HepG2 (cell line): Measurements from ENCODE around the gene RPUSD3. TPM values are rescaled to one million over a fixed set of nuclear protein-coding genes. Genes with fewer than 3 reads are reported as not detected.

ENCODE experiments used
- ATAC-seq: fragments of 200-7000 bp; cut with Tn5 transposase; 3 replicates; pipeline ENCODE4 v1.9.1; 2020; ENCODE audit warnings: mild to moderate bottlenecking, moderate library complexity
- BruUV-seq: library from RNA; stranded (reverse); fragments of 400-500 nt; replicated peaks from 2 replicates; lab custom pipeline; 2021; lab: Mats Ljungman, UMichigan
- CTCF ChIA-PET: fragments of 300-600 bp; formaldehyde crosslinking; extraction: SDS; loops from one replicate; lab custom pipeline; 2021; ENCODE audit warnings: low total read pairs, inconsistent platforms, low intra/inter-chr PET ratio; lab: Yijun Ruan, JAX
- POLR2A ChIA-PET: fragments of 350-600 bp; sonication (Branson Sonifier 250); formaldehyde crosslinking; loops from one replicate; lab custom pipeline; 2020; ENCODE audit warnings: antibody characterized with exemption, inconsistent platforms; lab: Yijun Ruan, JAX
- DNase-seq: peaks from one replicate; pipeline ENCODE4 v3.0.0-alpha.2; 2015; ENCODE audit warnings: low spot score
- FAIRE-seq: peaks from 3 replicates; lab custom pipeline; 2011; peaks lifted over from hg19 to GRCh38; lab: Jason Lieb, UNC
- H2AFZ ChIP-seq: one replicate; pipeline ENCODE4 v1.6.1; 2011; ENCODE audit warnings: low read length, inconsistent platforms
- H3K27ac ChIP-seq: fragments of 300-600 bp; 3 replicates; pipeline ENCODE4 v1.8.0; 2011; ENCODE audit warnings: mixed run types, mild to moderate bottlenecking, mixed read lengths, low read length, inconsistent platforms; ENCODE audit not compliant: insufficient read depth; ENCODE audit errors: extremely low read length
- H3K27me3 ChIP-seq, 2 experiments: fragments of 200-600 bp in 1 of 2; 2 replicates in 1 of 2; 3 replicates in 1 of 2; pipeline versions ENCODE4 v1.6.0 to v1.8.0; 2011; ENCODE audit warnings: low read length in 2 of 2, mild to moderate bottlenecking in 2 of 2, moderate library complexity in 2 of 2, inconsistent platforms in 1 of 2; ENCODE audit not compliant: insufficient read depth in 2 of 2, control insufficient read depth in 1 of 2
- H3K36me3 ChIP-seq, 2 experiments: fragments of 200-600 bp in 1 of 2; replicated peaks in 1 of 2; 2 replicates in 1 of 2; 3 replicates in 1 of 2; pipeline versions ENCODE4 v1.5.1 to v1.8.0; 2011; ENCODE audit warnings: low read length in 2 of 2, inconsistent platforms in 1 of 2; ENCODE audit not compliant: insufficient read depth in 2 of 2, control insufficient read depth in 1 of 2
- H3K4me1 ChIP-seq: 2 replicates; pipeline ENCODE4 v1.5.1; 2012; ENCODE audit warnings: low read length, inconsistent platforms; ENCODE audit not compliant: insufficient read depth
- H3K4me2 ChIP-seq: 2 replicates; pipeline ENCODE4 v1.6.0; 2011; ENCODE audit warnings: low read depth, low read length, inconsistent platforms
- H3K4me3 ChIP-seq, 3 experiments: fragments of 200-600 bp in 1 of 3; sonication (generic), shearing (Covaris generic) in 1 of 3; replicated peaks in 1 of 3; 2 replicates each; pipeline ENCODE4 v1.5.1; 2011 to 2016; ENCODE audit warnings: low read length in 3 of 3, inconsistent platforms in 2 of 3, low read depth in 2 of 3, mild to moderate bottlenecking in 2 of 3, control low read depth in 1 of 3, mixed read lengths in 1 of 3; ENCODE audit not compliant: insufficient read depth in 1 of 3
- H3K79me2 ChIP-seq: one replicate; pipeline ENCODE4 v1.6.1; 2011; ENCODE audit warnings: low read length, inconsistent platforms; ENCODE audit not compliant: insufficient read depth
- H3K9ac ChIP-seq: 2 replicates; pipeline ENCODE4 v1.6.0; 2011; ENCODE audit warnings: mild to moderate bottlenecking, low read depth, low read length, inconsistent platforms; ENCODE audit not compliant: insufficient read depth
- H3K9me3 ChIP-seq: 2 replicates; pipeline ENCODE4 v1.5.1; 2012; ENCODE audit warnings: mild to moderate bottlenecking, low read length
- H4K20me1 ChIP-seq: 2 replicates; pipeline ENCODE4 v1.6.0; 2011; ENCODE audit warnings: inconsistent platforms, mild to moderate bottlenecking, low read length, moderate library complexity; ENCODE audit not compliant: insufficient read depth
- CBX2 ChIP-seq, 2 experiments: fragments of 200-600 bp in 1 of 2; sonication (generic); formaldehyde crosslinking in 1 of 2; IDR thresholded peaks; 2 replicates each; pipeline versions ENCODE4 v1.7.0 to v1.8.1; 2018 to 2022; ENCODE audit warnings: low read depth in 2 of 2, low read length in 1 of 2, mild to moderate bottlenecking in 1 of 2, missing genetic modification reagents in 1 of 2
- FUBP1 ChIP-seq: sonication (generic); formaldehyde crosslinking; IDR thresholded peaks from 2 replicates; pipeline ENCODE4 v1.5.1; 2020; ENCODE audit warnings: missing genetic modification reagents, mild to moderate bottlenecking, borderline replicate concordance
- GATA4 ChIP-seq: sonication (generic); IDR thresholded peaks from 2 replicates; pipeline ENCODE4 v1.6.1; 2016; ENCODE audit warnings: antibody characterized with exemption, low read depth, borderline replicate concordance
- IKZF1 ChIP-seq: fragments of 450-650 bp; IDR thresholded peaks from 2 replicates; pipeline ENCODE4 v1.7.1; 2016
- MXD1 ChIP-seq: sonication (generic); formaldehyde crosslinking; IDR thresholded peaks from 2 replicates; pipeline ENCODE4 v1.4.0; 2020; ENCODE audit warnings: mild to moderate bottlenecking, missing genetic modification reagents
- PRDM15 ChIP-seq: sonication (generic); formaldehyde crosslinking; IDR thresholded peaks from 2 replicates; pipeline ENCODE4 v1.4.0; 2020; ENCODE audit warnings: missing genetic modification reagents
- ZFP62 ChIP-seq: sonication (generic); formaldehyde crosslinking; IDR thresholded peaks from 2 replicates; pipeline ENCODE4 v1.4.0; 2020; ENCODE audit warnings: missing genetic modification reagents
- ZNF282 ChIP-seq: fragments of 450-650 bp; IDR thresholded peaks from 2 replicates; pipeline ENCODE4 v1.6.1; 2018; ENCODE audit not compliant: partially characterized antibody
- ZNF512B ChIP-seq: sonication (generic); formaldehyde crosslinking; IDR thresholded peaks from 2 replicates; pipeline ENCODE4 v1.5.1; 2020; ENCODE audit warnings: missing genetic modification reagents, mild to moderate bottlenecking, borderline replicate concordance
- WGBS: methylation state at CpG from one replicate; pipeline ENCODE4 v1.1.6; 2017; ENCODE audit warnings: low lambda C conversion rate; 5-methylcytosine and 5-hydroxymethylcytosine counted together
- in situ Hi-C: cut with HindIII; loops from 2 replicates; pipeline ENCODE4 v1.10.0; 2017; ENCODE audit warnings: low pct_unique_long_range_greater_than_20kb; ENCODE audit not compliant: extremely low pct_ligation_motif_present
- intact Hi-C: fragments of 100-400 bp; cut with micrococcal nuclease; formaldehyde crosslinking; loops from one replicate; pipeline ENCODE4 v1.10.0; 2022; ENCODE audit not compliant: unreplicated experiment
- polyA plus RNA-seq, 8 experiments: library from polyadenylated mRNA; depleted of rRNA in 3 of 8; stranded (reverse) in 7 of 8; unstranded in 1 of 8; fragments of >200 nt; fragmentation: Illumina TruSeq in 4 of 8; extraction: Trizol in 4 of 8; gene quantifications; 2 replicates each; pipeline versions ENCODE4 v1.2.1 to v1.2.3, GENCODE V29; 2011 to 2016; ENCODE audit warnings: low read depth in 4 of 8, missing spikeins in 1 of 8, mixed read lengths in 1 of 8; ENCODE audit not compliant: insufficient read depth in 1 of 8
- total RNA-seq, 5 experiments: library from RNA; depleted of rRNA; stranded (reverse); fragments of >200 nt; fragmentation: Illumina TruSeq; extraction: Trizol; gene quantifications; 2 replicates each; pipeline ENCODE4 v1.2.3, GENCODE V29; 2016; ENCODE audit warnings: low read depth in 1 of 5

Gene RPUSD3
- total and polyA plus RNA-seq, 2 of the 13 experiments (the other 11 are each of a cell fraction or from before 2014, with no cell fraction given): 32.1 to 48.7 TPM

GRCh38 chr3:9838856-9839255 is 5.0 kb downstream of the RPUSD3 start:
- Histone ChIP-seq H3K36me3 (peaks cover 11 to 39% of the 10 kb centered on the region in 2 experiments), H3K4me2 (no peak overlapping the region), H3K9me3 (no peaks in the 10 kb centered on the region), H3K4me1 (peaks cover 27% of the 10 kb centered on the region), H2AFZ (no peak overlapping the region), H3K4me3 (no peak overlapping the region), H3K27me3 (no peaks in the 10 kb centered on the region; a peak in 1 of 5 replicates), H3K27ac (no peak overlapping the region), H3K9ac (no peak overlapping the region), H4K20me1 (no peaks in the 10 kb centered on the region), H3K79me2 (no peaks in the 10 kb centered on the region)
- in situ Hi-C loops: no loop called here
- BruUV-seq: no TSS peak
- no peak for DNase-seq
- CTCF ChIA-PET: no interaction called here
- FAIRE-seq: no peak
- POLR2A ChIA-PET: interaction anchor here (0.7 to 1.7 kb wide), 3 partner anchors 46 to 77 kb away, joined by 3 to 4 read pairs (median 3); partner anchors contain the start of gene ARPC4
- 83% methylated on average over 2 of the region's 4 CpGs for WGBS
- no peak for ATAC-seq
- intact Hi-C loops: no loop called here
- no peak for TF ChIP-seq IKZF1
- no peak for TF ChIP-seq ZFP62
- no peak for TF ChIP-seq FUBP1 (CRISPR knock-in tag)
- no peak for TF ChIP-seq ZNF512B
- TF ChIP-seq ZNF282: no peak
- no peak for TF ChIP-seq MXD1 (CRISPR knock-in tag)
- no peak for TF ChIP-seq GATA4
- no peak for TF ChIP-seq PRDM15 (CRISPR knock-in tag)
- no peak for TF ChIP-seq CBX2 (IDR thresholded peaks at IDR 0.05; ENCODE audit: low read depth, low read length)
- no peak for TF ChIP-seq CBX2 (CRISPR knock-in tag; IDR thresholded peaks at IDR 0.05; ENCODE audit: low read depth)
